H9 (cell line): ENCODE results near the gene FBXO5. TPM values are rescaled to one million over a fixed set of nuclear protein-coding genes. Genes with fewer than 3 reads are reported as not detected.

Experiments
- DNase-seq: peaks from one replicate; pipeline ENCODE4 v3.0.0-alpha.2; 2017
- H2AFZ ChIP-seq: one replicate; pipeline ENCODE4 v1.6.1; 2013; ENCODE audit warnings: mild to moderate bottlenecking, low read length, control low read depth, moderate library complexity
- H2AK5ac ChIP-seq: 2 replicates; pipeline ENCODE4 v1.6.1; 2013; ENCODE audit warnings: low read length, control low read depth, mixed read lengths; ENCODE audit not compliant: insufficient read length
- H2BK120ac ChIP-seq: one replicate; pipeline ENCODE4 v1.6.1; 2013; ENCODE audit warnings: low read depth, mild to moderate bottlenecking, low read length, control low read depth, inconsistent platforms; ENCODE audit not compliant: poor library complexity, severe bottlenecking
- H2BK12ac ChIP-seq: 2 replicates; pipeline ENCODE4 v1.6.1; 2013; ENCODE audit warnings: low read length, control low read depth, mixed read lengths, low read depth; ENCODE audit not compliant: insufficient read length
- H2BK15ac ChIP-seq: 2 replicates; pipeline ENCODE4 v1.6.1; 2013; ENCODE audit warnings: low read depth, low read length, control low read depth
- H2BK20ac ChIP-seq: one replicate; pipeline ENCODE4 v1.6.1; 2013; ENCODE audit warnings: low read depth, mild to moderate bottlenecking, low read length, control low read depth, inconsistent platforms; ENCODE audit not compliant: poor library complexity, severe bottlenecking
- H2BK5ac ChIP-seq: 2 replicates; pipeline ENCODE4 v1.6.1; 2013; ENCODE audit warnings: low read length, control low read depth, mixed read lengths; ENCODE audit not compliant: insufficient read length
- H3K14ac ChIP-seq: 2 replicates; pipeline ENCODE4 v1.6.1; 2013; ENCODE audit warnings: low read length, control low read depth; ENCODE audit not compliant: insufficient read depth
- H3K18ac ChIP-seq: 2 replicates; pipeline ENCODE4 v1.6.1; 2013; ENCODE audit warnings: low read depth, mild to moderate bottlenecking, mixed read lengths, low read length, control low read depth; ENCODE audit not compliant: insufficient read length
- H3K23ac ChIP-seq: 2 replicates; pipeline ENCODE4 v1.6.1; 2013; ENCODE audit warnings: low read length, control low read depth, mixed read lengths, low read depth; ENCODE audit not compliant: insufficient read length
- H3K23me2 ChIP-seq: 2 replicates; pipeline ENCODE4 v1.6.1; 2013; ENCODE audit warnings: low read depth, mild to moderate bottlenecking, mixed read lengths, low read length, control low read depth; ENCODE audit not compliant: insufficient read length, poor library complexity, severe bottlenecking
- H3K27ac ChIP-seq: 2 replicates; pipeline ENCODE4 v1.5.1; 2013; ENCODE audit warnings: low read length, control low read depth, mixed read lengths, low read depth; ENCODE audit not compliant: insufficient read length
- H3K27me3 ChIP-seq: 2 replicates; pipeline ENCODE4 v1.6.1; 2013; ENCODE audit warnings: low read length, control low read depth, inconsistent platforms; ENCODE audit not compliant: insufficient read depth
- H3K4ac ChIP-seq: 2 replicates; pipeline ENCODE4 v1.6.1; 2013; ENCODE audit warnings: low read depth, mild to moderate bottlenecking, control low read depth, inconsistent platforms, low read length, moderate library complexity
- H3K4me1 ChIP-seq: 2 replicates; pipeline ENCODE4 v1.6.1; 2013; ENCODE audit warnings: low read length, control low read depth, inconsistent platforms; ENCODE audit not compliant: insufficient read depth
- H3K4me2 ChIP-seq: 2 replicates; pipeline ENCODE4 v1.6.1; 2013; ENCODE audit warnings: low read length, control low read depth, mixed read lengths; ENCODE audit not compliant: insufficient read length, insufficient read depth
- H3K56ac ChIP-seq: 2 replicates; pipeline ENCODE4 v1.6.1; 2013; ENCODE audit warnings: low read depth, mild to moderate bottlenecking, mixed read lengths, low read length, control low read depth; ENCODE audit not compliant: insufficient read length
- H3K79me1 ChIP-seq: 2 replicates; pipeline ENCODE4 v1.6.1; 2013; ENCODE audit warnings: low read depth, mild to moderate bottlenecking, moderate library complexity, low read length, control low read depth, inconsistent platforms; ENCODE audit not compliant: insufficient read depth, poor library complexity, severe bottlenecking
- H3K79me2 ChIP-seq: 2 replicates; pipeline ENCODE4 v1.6.1; 2013; ENCODE audit warnings: low read length, control low read depth, inconsistent platforms; ENCODE audit not compliant: insufficient read depth
- H3K9ac ChIP-seq: 2 replicates; pipeline ENCODE4 v1.6.1; 2013; ENCODE audit warnings: low read length, control low read depth, mixed read lengths; ENCODE audit not compliant: insufficient read length; ENCODE audit errors: extremely low read depth
- H3K9me3 ChIP-seq: one replicate; pipeline ENCODE4 v1.6.1; 2013; ENCODE audit warnings: low read depth, low read length, inconsistent platforms; ENCODE audit not compliant: control insufficient read depth
- H3T11ph ChIP-seq: one replicate; pipeline ENCODE4 v1.6.1; 2013; ENCODE audit warnings: mild to moderate bottlenecking, low read length, control low read depth, inconsistent platforms
- H4K20me1 ChIP-seq: one replicate; pipeline ENCODE4 v1.6.1; 2013; ENCODE audit not compliant: control insufficient read depth, insufficient read length, insufficient read depth
- H4K5ac ChIP-seq: 2 replicates; pipeline ENCODE4 v1.6.1; 2013; ENCODE audit warnings: low read depth, mild to moderate bottlenecking, mixed read lengths, low read length, control low read depth; ENCODE audit not compliant: insufficient read length
- H4K8ac ChIP-seq: replicated peaks from 2 replicates; pipeline ENCODE4 v1.6.1; 2013; ENCODE audit warnings: low read length, control low read depth, mixed read lengths, low read depth; ENCODE audit not compliant: insufficient read length
- H4K91ac ChIP-seq: 2 replicates; pipeline ENCODE4 v1.6.1; 2013; ENCODE audit warnings: low read depth, mild to moderate bottlenecking, moderate library complexity, mixed read lengths, low read length, control low read depth; ENCODE audit not compliant: insufficient read length
- H3K27ac Mint-ChIP-seq, 3 experiments: 2 replicates in 2 of 3; 3 replicates in 1 of 3; pipeline ENCODE4 v1.8.0; 2020 to 2021; ENCODE audit warnings: mixed read lengths in 3 of 3, mild to moderate bottlenecking in 1 of 3, moderate library complexity in 1 of 3
- H3K27me3 Mint-ChIP-seq: 2 replicates; pipeline ENCODE4 v1.8.0; 2021; ENCODE audit warnings: low read depth, mild to moderate bottlenecking, moderate library complexity, mixed read lengths
- H3K36me3 Mint-ChIP-seq, 3 experiments: 2 replicates in 2 of 3; 3 replicates in 1 of 3; pipeline ENCODE4 v1.8.0; 2020 to 2021; ENCODE audit warnings: low read depth in 3 of 3, mixed read lengths in 3 of 3; ENCODE audit not compliant: insufficient read depth in 1 of 3
- H3K4me1 Mint-ChIP-seq, 2 experiments: 2 replicates each; pipeline ENCODE4 v1.8.0; 2020; ENCODE audit warnings: mixed read lengths in 2 of 2
- H3K4me3 Mint-ChIP-seq, 2 experiments: 2 replicates in 1 of 2; 3 replicates in 1 of 2; pipeline ENCODE4 v1.8.0; 2020 to 2021; ENCODE audit warnings: mild to moderate bottlenecking in 2 of 2, mixed read lengths in 2 of 2, moderate library complexity in 1 of 2
- H3K9me3 Mint-ChIP-seq, 2 experiments: 2 replicates in 1 of 2; 3 replicates in 1 of 2; pipeline ENCODE4 v1.8.0; 2020; ENCODE audit warnings: mild to moderate bottlenecking in 2 of 2, mixed read lengths in 2 of 2, moderate library complexity in 1 of 2
- WGBS: extraction: QIAGEN DNeasy Blood & Tissue Kit; methylation state at CpG from one replicate; pipeline ENCODE4 v1.1.7; 2013; ENCODE audit warnings: missing lambda C conversion rate, low lambda C conversion rate, mixed read lengths; ENCODE audit not compliant: insufficient read length; ENCODE audit errors: extremely low coverage; 5-methylcytosine and 5-hydroxymethylcytosine counted together
- total RNA-seq: library from RNA; stranded (reverse); gene quantifications from 2 replicates; pipeline ENCODE4 v1.2.1, GENCODE V29; 2021
- TF ChIP-seq, protein P1 (sequence below): fragments of 200-600 bp; sonication (generic); conservative IDR thresholded peaks from 3 replicates; pipeline ENCODE4 v1.8.0; 2021; ENCODE audit warnings: antibody characterized with exemption, mild to moderate bottlenecking

FBXO5 gene
- total RNA-seq, 1 experiment from 2014 or later = 47.6 TPM

DNA sequence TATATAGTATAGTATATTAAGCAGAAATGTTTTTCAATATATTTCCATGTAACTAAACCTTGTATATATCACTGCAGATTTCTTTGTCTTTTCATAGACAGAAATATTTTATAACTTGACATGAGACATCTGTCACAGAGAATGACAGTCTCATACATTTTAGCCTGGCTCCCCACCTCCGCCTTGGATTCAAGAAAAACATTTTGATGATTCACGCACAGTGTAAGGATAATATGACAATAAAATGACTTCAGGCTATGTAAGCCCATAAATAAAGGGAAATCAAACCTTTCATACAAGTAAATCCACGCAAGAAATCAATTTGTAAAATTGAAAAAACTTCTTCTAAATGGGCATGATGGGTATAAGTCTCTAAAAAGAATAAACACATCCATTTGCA lies 36.4 kb downstream of the FBXO5 start:
- H3K4me3 Mint-ChIP-seq = no peak overlapping the region
- H3K36me3 Mint-ChIP-seq = no peaks in the 10 kb centered on the region
- H4K91ac ChIP-seq = no peak overlapping the region
- no peaks in the 10 kb centered on the region for H3K9me3 ChIP-seq
- no peaks in the 10 kb centered on the region for H3K27me3 Mint-ChIP-seq
- no peaks in the 10 kb centered on the region for H3K79me1 ChIP-seq
- H3K4me2 ChIP-seq = no peak overlapping the region
- H2BK5ac ChIP-seq = no peak overlapping the region
- no peak overlapping the region for H2AK5ac ChIP-seq
- no peak overlapping the region for H3K27ac Mint-ChIP-seq
- H3K27me3 ChIP-seq = no peaks in the 10 kb centered on the region
- no peak overlapping the region for H3K4ac ChIP-seq
- H3K9ac ChIP-seq = no peak overlapping the region
- H3K79me2 ChIP-seq = no peaks in the 10 kb centered on the region
- TF ChIP-seq, protein P1, sequence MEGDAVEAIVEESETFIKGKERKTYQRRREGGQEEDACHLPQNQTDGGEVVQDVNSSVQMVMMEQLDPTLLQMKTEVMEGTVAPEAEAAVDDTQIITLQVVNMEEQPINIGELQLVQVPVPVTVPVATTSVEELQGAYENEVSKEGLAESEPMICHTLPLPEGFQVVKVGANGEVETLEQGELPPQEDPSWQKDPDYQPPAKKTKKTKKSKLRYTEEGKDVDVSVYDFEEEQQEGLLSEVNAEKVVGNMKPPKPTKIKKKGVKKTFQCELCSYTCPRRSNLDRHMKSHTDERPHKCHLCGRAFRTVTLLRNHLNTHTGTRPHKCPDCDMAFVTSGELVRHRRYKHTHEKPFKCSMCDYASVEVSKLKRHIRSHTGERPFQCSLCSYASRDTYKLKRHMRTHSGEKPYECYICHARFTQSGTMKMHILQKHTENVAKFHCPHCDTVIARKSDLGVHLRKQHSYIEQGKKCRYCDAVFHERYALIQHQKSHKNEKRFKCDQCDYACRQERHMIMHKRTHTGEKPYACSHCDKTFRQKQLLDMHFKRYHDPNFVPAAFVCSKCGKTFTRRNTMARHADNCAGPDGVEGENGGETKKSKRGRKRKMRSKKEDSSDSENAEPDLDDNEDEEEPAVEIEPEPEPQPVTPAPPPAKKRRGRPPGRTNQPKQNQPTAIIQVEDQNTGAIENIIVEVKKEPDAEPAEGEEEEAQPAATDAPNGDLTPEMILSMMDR = no peak
- H3K14ac ChIP-seq = no peak overlapping the region
- peaks cover 8% of the 10 kb centered on the region in 2 experiments for H3K4me1 Mint-ChIP-seq
- WGBS = no CpG with 5 or more reads among the region's 3 CpGs
- no peak overlapping the region for H2BK20ac ChIP-seq
- no peak overlapping the region for H2BK120ac ChIP-seq
- no peak overlapping the region for H4K8ac ChIP-seq
- no peak overlapping the region for H3K56ac ChIP-seq
- no peak overlapping the region for H2BK15ac ChIP-seq
- H3K9me3 Mint-ChIP-seq = no peaks in the 10 kb centered on the region
- H2BK12ac ChIP-seq = no peak overlapping the region
- no peaks in the 10 kb centered on the region for H4K20me1 ChIP-seq
- no peak overlapping the region for H3K18ac ChIP-seq
- no peaks in the 10 kb centered on the region for H3K23me2 ChIP-seq
- H2AFZ ChIP-seq = no peak overlapping the region
- H3K27ac ChIP-seq = no peak overlapping the region
- H3T11ph ChIP-seq = no peak overlapping the region
- no peaks in the 10 kb centered on the region for H3K4me1 ChIP-seq
- no peak overlapping the region for H3K23ac ChIP-seq
- no peak overlapping the region for H4K5ac ChIP-seq
- DNase-seq = no peak
